K562 (cell line): Measurements from ENCODE around the gene PIP5K1B. TPM values are rescaled to one million over a fixed set of nuclear protein-coding genes. Genes with fewer than 3 reads are reported as not detected.

Experiments
- ATF7 ChIP-seq: fragments of 450-650 bp; IDR thresholded peaks from 2 replicates; pipeline ENCODE4 v1.7.1; 2014; ENCODE audit warnings: mild to moderate bottlenecking, moderate library complexity
- E2F3 ChIP-seq: fragments of 250-450 bp; sonication (Bioruptor Pico); IDR thresholded peaks from 2 replicates; pipeline ENCODE4 v1.4.0; 2020; ENCODE audit warnings: mild to moderate bottlenecking
- ELF1 ChIP-seq: fragments of 200-800 bp; sonication (Bioruptor generic); IDR thresholded peaks from 2 replicates; pipeline ENCODE4 v1.6.1; 2016; ENCODE audit warnings: missing genetic modification characterization, missing compliant biosample characterization
- FOXM1 ChIP-seq, 2 experiments: fragments of 450-650 bp in 1 of 2; sonication (generic) in 1 of 2; formaldehyde crosslinking in 1 of 2; IDR thresholded peaks; 2 replicates each; pipeline versions ENCODE4 v1.6.1 to v1.9.0; 2017 to 2022; ENCODE audit warnings: low read depth in 2 of 2, mild to moderate bottlenecking in 2 of 2, missing genetic modification reagents in 1 of 2, moderate library complexity in 1 of 2
- GATAD2B ChIP-seq: fragments of 450-650 bp; IDR thresholded peaks from 2 replicates; pipeline ENCODE4 v1.6.1; 2017; ENCODE audit warnings: mild to moderate bottlenecking, borderline replicate concordance
- NCOR1 ChIP-seq: fragments of 450-650 bp; IDR thresholded peaks from 2 replicates; pipeline ENCODE4 v1.6.1; 2016; ENCODE audit warnings: mild to moderate bottlenecking, moderate library complexity
- RHOXF2B ChIP-seq: fragments of 250-450 bp; sonication (Bioruptor Pico); conservative IDR thresholded peaks from 2 replicates; pipeline ENCODE4 v1.5.1; 2021
- SLC30A9 ChIP-seq: fragments of 250-450 bp; sonication (Bioruptor Pico); IDR thresholded peaks from 2 replicates; pipeline ENCODE4 v1.8.0; 2022; ENCODE audit warnings: mild to moderate bottlenecking, moderate library complexity
- TRIM24 ChIP-seq, 2 experiments: fragments of 450-650 bp; IDR thresholded peaks; 2 replicates each; pipeline ENCODE4 v1.6.1; 2016
- ZFP1 ChIP-seq: fragments of 450-650 bp; formaldehyde crosslinking; IDR thresholded peaks from 2 replicates; pipeline ENCODE4 v1.4.0; 2020; ENCODE audit warnings: mild to moderate bottlenecking, mixed read lengths
- polyA plus RNA-seq, 8 experiments: library from polyadenylated mRNA; depleted of rRNA in 4 of 8; stranded (reverse) in 5 of 8; unstranded in 3 of 8; fragments of >200 nt; fragmentation: Nextera tagmentation in 2 of 8; fragmentation: Illumina TruSeq in 1 of 8; extraction: Ambion mirVana in 2 of 8; extraction: Trizol in 1 of 8; gene quantifications; 2 replicates each; pipeline versions ENCODE4 v1.2.1 to v1.2.3, GENCODE V29; 2011 to 2014; ENCODE audit warnings: inconsistent platforms in 1 of 8, missing spikeins in 1 of 8
- total RNA-seq, 7 experiments: library from RNA; depleted of rRNA in 6 of 7; stranded (reverse); fragments of >200 nt in 6 of 7; fragmentation: Illumina TruSeq in 2 of 7; extraction: Trizol in 2 of 7; gene quantifications; 2 replicates each; pipeline versions ENCODE4 v1.2.1 to v1.2.3, GENCODE V29; 2011 to 2021; ENCODE audit warnings: low replicate concordance in 1 of 7
- TF ChIP-seq, protein P1 (sequence below), 3 experiments: IDR thresholded peaks in 2 of 3; conservative IDR thresholded peaks in 1 of 3; 2 replicates each; pipeline ENCODE4 v1.5.1; 2011 to 2012; ENCODE audit warnings: low read length in 3 of 3, mild to moderate bottlenecking in 3 of 3, control low read depth in 2 of 3, improper control_type of control experiment in 1 of 3, inconsistent platforms in 1 of 3, low read depth in 1 of 3, mixed read lengths in 1 of 3, moderate library complexity in 1 of 3; ENCODE audit not compliant: insufficient read depth in 2 of 3
- TF ChIP-seq, protein P2 (sequence below), 2 experiments: IDR thresholded peaks in 1 of 2; conservative IDR thresholded peaks in 1 of 2; 2 replicates each; pipeline ENCODE4 v1.6.1; 2016; ENCODE audit warnings: low read depth in 2 of 2, mild to moderate bottlenecking in 1 of 2, missing compliant biosample characterization in 1 of 2, missing genetic modification characterization in 1 of 2, moderate library complexity in 1 of 2
- TF ChIP-seq, protein P3 (sequence below): fragments of 450-650 bp; formaldehyde crosslinking; IDR thresholded peaks from 2 replicates; pipeline ENCODE4 v1.4.0; 2020; ENCODE audit warnings: mild to moderate bottlenecking, moderate library complexity
- TF ChIP-seq, protein P4 (sequence below): fragments of 250-450 bp; sonication (Bioruptor Pico); IDR thresholded peaks from 2 replicates; pipeline ENCODE4 v1.4.0; 2020; ENCODE audit warnings: mild to moderate bottlenecking
- TF ChIP-seq, protein P5 (sequence below): fragments of 250-450 bp; sonication (Bioruptor Pico); IDR thresholded peaks from 2 replicates; pipeline ENCODE4 v1.5.0; 2021; ENCODE audit warnings: mild to moderate bottlenecking, moderate library complexity

Gene PIP5K1B
- total and polyA plus RNA-seq, 9 of the 15 experiments (the other 6 are each of a cell fraction or from before 2014, with no cell fraction given) = 3.1 to 12.9 (median 7.4) TPM

DNA sequence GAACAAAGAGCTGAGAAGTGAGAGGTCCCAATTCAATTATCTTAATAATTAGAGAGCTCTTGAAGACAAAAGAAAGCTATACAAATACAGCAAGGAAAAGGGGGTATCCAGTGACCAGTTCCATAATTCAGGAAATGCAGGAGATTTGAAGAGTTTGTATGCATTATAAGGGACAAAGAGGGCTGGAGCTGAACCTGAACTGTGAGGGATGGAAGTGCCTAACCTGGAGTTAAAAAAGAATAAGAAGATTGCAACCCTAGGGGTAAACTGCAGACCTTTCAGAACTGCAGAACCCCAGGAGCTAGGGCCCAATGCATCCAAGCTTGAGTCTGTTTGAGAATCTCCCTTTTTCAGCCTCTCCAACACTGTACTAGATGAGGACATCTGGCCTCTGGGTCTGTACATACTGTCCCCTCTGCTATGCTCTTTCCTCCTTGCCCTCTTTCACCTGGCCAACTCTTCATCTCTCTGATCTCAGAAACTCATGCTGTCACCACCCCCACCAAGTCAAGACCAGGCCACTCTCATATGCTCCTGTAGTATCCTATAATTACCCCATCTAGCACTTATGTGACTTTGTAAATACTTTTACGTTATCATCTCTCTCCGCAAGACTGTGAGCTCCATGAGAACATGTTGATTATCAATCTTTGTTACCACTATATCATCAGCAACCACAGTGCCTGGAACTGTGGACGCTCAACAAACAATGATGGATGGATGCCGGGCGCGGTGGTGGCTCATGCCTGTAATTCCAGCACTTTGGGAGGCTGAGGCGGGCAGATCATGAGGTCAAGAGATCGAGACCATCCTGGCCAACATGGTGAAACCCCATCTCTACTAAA is 315.5 kb downstream of the PIP5K1B start (continued):
- TF ChIP-seq SLC30A9 (no peak), ELF1 (no peak), TRIM24 (IDR thresholded peaks at IDR 0.05) (peak in 1 of 2 experiments; percentile 19; a peak in 1 of 4 replicates), RHOXF2B (no peak), NCOR1 (peak; percentile 45), ATF7 (peak; percentile 16; the same call in 1 of the 2 replicates), FOXM1 (IDR thresholded peaks at IDR 0.05; ENCODE audit: low read depth) (no peak), FOXM1 (CRISPR knock-in tag; IDR thresholded peaks at IDR 0.05; ENCODE audit: low read depth) (no peak), E2F3 (CRISPR knock-in tag) (no peak), ZFP1 (no peak), GATAD2B (no peak)
- TF ChIP-seq, protein P1, sequence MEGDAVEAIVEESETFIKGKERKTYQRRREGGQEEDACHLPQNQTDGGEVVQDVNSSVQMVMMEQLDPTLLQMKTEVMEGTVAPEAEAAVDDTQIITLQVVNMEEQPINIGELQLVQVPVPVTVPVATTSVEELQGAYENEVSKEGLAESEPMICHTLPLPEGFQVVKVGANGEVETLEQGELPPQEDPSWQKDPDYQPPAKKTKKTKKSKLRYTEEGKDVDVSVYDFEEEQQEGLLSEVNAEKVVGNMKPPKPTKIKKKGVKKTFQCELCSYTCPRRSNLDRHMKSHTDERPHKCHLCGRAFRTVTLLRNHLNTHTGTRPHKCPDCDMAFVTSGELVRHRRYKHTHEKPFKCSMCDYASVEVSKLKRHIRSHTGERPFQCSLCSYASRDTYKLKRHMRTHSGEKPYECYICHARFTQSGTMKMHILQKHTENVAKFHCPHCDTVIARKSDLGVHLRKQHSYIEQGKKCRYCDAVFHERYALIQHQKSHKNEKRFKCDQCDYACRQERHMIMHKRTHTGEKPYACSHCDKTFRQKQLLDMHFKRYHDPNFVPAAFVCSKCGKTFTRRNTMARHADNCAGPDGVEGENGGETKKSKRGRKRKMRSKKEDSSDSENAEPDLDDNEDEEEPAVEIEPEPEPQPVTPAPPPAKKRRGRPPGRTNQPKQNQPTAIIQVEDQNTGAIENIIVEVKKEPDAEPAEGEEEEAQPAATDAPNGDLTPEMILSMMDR (IDR thresholded peaks at IDR 0.05 in 2 of 3, conservative IDR thresholded peaks at IDR 0.05 in 1 of 3; ENCODE audit: insufficient read depth in 2 of 3, low read depth in 1 of 3, low read length in 3 of 3) = no peak
- TF ChIP-seq, protein P2, sequence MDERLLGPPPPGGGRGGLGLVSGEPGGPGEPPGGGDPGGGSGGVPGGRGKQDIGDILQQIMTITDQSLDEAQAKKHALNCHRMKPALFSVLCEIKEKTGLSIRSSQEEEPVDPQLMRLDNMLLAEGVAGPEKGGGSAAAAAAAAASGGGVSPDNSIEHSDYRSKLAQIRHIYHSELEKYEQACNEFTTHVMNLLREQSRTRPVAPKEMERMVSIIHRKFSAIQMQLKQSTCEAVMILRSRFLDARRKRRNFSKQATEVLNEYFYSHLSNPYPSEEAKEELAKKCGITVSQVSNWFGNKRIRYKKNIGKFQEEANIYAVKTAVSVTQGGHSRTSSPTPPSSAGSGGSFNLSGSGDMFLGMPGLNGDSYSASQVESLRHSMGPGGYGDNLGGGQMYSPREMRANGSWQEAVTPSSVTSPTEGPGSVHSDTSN (CRISPR knock-in tag; IDR thresholded peaks at IDR 0.05; ENCODE audit: low read depth) = no peak
- TF ChIP-seq, protein P2 (tag; conservative IDR thresholded peaks at IDR 0.05; ENCODE audit: low read depth) = peak; percentile 58
- TF ChIP-seq, protein P3, sequence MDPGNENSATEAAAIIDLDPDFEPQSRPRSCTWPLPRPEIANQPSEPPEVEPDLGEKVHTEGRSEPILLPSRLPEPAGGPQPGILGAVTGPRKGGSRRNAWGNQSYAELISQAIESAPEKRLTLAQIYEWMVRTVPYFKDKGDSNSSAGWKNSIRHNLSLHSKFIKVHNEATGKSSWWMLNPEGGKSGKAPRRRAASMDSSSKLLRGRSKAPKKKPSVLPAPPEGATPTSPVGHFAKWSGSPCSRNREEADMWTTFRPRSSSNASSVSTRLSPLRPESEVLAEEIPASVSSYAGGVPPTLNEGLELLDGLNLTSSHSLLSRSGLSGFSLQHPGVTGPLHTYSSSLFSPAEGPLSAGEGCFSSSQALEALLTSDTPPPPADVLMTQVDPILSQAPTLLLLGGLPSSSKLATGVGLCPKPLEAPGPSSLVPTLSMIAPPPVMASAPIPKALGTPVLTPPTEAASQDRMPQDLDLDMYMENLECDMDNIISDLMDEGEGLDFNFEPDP (CRISPR knock-in tag) = no peak
- TF ChIP-seq, protein P4, sequence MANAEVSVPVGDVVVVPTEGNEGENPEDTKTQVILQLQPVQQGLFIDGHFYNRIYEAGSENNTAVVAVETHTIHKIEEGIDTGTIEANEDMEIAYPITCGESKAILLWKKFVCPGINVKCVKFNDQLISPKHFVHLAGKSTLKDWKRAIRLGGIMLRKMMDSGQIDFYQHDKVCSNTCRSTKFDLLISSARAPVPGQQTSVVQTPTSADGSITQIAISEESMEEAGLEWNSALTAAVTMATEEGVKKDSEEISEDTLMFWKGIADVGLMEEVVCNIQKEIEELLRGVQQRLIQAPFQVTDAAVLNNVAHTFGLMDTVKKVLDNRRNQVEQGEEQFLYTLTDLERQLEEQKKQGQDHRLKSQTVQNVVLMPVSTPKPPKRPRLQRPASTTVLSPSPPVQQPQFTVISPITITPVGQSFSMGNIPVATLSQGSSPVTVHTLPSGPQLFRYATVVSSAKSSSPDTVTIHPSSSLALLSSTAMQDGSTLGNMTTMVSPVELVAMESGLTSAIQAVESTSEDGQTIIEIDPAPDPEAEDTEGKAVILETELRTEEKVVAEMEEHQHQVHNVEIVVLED (CRISPR knock-in tag) = no peak
- TF ChIP-seq, protein P5, sequence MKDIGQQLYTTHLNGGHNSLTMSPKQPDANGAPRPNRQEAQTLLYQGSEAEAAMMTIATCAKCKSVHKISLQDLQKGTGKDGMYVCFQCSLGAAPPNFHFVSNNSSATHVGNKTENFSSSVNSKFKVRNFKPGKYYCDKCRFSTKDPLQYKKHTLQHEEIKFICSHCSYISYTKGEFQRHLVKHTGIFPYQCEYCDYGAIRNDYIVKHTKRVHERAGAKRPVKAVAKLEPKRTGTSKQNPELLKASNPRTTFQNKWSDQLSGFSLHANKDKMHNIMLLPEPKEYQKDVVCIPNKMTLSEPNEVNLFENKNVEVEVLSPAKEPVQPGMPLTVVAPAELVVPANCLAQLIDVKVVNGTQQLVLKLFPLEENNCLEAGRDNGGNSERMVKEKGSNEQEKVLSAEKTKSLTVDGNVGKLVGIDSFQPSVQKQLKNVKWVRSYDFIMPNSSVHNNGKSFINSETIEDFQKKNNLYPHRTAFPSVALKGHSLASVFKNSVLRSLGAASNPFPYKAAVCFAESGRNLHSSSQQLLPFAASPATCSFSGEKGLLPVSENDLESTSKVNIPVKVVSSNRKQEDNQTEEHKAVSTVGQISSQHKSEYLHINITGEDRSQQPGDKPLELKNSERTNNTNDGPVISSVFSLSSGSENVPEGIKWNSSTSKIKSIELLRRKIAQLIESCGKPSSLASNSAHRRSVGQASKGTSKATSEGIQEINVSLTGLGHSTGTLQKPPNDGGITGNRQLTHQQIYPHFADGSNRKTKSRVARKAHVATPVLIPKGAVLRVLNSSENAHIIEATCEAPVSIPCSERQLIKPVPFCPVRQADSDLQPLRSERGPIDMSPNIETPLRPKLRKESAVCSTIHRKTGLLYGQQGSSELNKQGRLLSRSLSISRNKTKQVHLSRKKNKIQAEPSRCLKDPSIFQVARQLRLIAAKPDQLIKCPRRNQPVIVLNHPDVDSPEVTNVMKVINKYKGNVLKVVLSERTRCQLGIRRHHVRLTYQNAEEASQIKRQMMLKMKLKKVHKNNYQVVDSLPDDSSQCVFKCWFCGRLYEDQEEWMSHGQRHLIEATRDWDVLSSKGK = no peak
